ENCODE results near the gene HIVEP1.
A peak's percentile ranks its signal among the peaks of the same experiment; 100 is the strongest.

The HIVEP1 gene

DNA sequence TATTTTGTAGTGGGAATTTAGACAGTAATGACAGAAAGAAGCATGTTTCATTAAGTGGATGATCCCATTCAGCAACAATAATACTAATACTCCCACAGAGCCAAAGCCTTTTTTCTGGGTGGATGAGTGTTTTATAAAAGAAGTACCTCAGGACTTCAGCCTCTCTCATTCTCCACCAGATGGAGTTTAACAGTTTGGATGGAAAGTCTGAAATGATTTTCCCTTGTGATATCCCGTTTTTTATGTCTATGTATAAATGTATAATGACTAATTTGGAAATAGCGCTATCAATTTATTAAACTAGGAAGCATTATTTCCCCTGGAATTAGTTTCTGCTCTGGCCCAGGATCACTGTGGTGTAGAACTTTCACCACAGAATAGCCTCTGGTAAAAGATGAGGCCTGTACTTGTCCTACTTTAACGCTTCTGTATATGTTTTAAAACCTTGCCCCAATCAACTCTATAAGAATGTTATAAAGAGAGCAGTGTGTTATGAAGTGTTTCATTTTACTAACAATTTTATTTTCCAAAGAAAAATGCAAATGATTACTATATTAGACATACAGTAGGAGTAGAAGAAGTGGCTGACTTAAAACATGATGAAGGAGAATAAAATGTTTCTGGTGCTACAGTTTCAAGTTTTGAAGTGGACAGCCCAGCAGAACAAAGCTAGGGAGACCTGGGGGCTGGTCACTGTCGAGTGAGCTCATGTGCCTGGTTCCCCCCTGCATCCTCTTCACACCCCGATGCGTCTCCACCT, 135.6 kb downstream of the HIVEP1 start:
- H3K27ac ChIP-seq: no peak overlapping the region
- no peak for TF ChIP-seq ZFX (IDR thresholded peaks at IDR 0.05)
- TF ChIP-seq, protein P1, sequence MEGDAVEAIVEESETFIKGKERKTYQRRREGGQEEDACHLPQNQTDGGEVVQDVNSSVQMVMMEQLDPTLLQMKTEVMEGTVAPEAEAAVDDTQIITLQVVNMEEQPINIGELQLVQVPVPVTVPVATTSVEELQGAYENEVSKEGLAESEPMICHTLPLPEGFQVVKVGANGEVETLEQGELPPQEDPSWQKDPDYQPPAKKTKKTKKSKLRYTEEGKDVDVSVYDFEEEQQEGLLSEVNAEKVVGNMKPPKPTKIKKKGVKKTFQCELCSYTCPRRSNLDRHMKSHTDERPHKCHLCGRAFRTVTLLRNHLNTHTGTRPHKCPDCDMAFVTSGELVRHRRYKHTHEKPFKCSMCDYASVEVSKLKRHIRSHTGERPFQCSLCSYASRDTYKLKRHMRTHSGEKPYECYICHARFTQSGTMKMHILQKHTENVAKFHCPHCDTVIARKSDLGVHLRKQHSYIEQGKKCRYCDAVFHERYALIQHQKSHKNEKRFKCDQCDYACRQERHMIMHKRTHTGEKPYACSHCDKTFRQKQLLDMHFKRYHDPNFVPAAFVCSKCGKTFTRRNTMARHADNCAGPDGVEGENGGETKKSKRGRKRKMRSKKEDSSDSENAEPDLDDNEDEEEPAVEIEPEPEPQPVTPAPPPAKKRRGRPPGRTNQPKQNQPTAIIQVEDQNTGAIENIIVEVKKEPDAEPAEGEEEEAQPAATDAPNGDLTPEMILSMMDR (conservative IDR thresholded peaks at IDR 0.05): peak; percentile 20

DNA sequence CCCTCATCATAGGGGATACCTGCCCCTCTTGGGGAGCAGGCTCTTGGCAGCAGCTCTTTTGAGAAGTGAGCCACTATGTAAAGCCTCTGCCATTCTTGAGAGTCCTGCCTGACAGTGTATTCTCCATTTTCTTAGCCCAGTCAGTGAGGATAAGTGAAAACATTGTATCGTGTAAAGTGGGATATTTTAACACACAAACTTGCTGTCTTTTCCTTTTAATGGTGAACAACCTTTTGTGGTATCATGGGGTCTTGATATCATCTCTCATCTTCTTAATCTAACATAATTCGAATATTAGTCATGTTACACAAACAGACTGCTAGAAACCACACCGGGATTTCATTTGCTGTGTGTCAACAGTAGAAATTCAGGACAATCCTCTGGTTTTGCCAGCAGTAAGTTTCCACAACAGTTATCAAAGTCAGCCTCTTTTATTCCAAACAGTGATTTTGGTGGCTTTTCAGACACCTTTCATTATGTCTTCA, 136.2 kb downstream of the HIVEP1 start:
- no peak for TF ChIP-seq ZFX (IDR thresholded peaks at IDR 0.05)
- TF ChIP-seq, protein P1 (conservative IDR thresholded peaks at IDR 0.05): no peak
- no peak overlapping the region for H3K27ac ChIP-seq

DNA sequence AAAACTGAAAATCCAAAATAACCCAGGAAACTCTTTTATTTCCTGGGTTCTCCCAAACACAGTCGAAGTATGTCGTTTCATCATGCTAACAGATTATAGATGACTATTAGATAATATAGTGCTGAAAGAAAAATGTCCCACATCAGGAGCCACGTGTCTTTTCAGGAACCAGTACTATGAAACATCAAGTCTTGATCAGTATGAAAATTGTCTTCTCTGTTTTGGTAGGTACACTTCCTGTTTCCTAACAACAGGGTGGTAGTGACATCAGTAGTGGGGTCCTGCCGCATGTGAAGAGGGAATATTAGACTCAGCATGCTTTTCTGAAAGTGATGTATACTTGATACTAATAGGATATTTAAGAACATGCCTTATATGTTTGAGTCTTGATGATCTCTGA, 136.7 kb downstream of the HIVEP1 start:
- H3K27ac ChIP-seq: no peak overlapping the region
- TF ChIP-seq, protein P1 (conservative IDR thresholded peaks at IDR 0.05): no peak
- no peak for TF ChIP-seq ZFX (IDR thresholded peaks at IDR 0.05)

DNA sequence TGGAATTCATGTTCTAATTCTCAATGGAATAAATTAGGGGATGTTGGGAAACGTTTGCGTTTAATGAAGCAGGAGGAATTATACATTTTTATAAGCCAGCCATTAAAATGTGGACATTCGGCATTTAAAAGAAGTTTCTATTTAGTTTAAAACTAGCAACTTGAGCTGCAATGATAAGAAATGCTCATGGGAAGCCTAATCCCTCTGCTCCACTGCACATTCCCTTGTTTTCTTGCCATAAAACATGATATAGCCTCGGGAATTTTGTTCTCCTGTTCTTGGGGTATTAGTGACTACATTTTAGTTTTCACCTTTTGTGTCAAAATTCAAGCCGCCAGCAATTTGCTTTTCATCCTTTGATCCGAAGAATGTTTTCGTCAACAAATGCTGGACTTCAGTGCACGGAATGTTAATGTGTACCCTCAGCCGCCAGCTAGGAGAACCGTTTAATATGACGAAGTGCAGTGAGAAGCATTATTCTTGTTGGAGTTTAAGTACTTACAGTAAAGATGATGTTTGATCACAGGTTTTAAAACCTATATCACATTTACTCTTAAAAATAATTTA, 137.9 kb downstream of the HIVEP1 start:
- TF ChIP-seq ZFX (IDR thresholded peaks at IDR 0.05): no peak
- TF ChIP-seq, protein P1 (conservative IDR thresholded peaks at IDR 0.05): no peak
- no peak overlapping the region for H3K27ac ChIP-seq

DNA sequence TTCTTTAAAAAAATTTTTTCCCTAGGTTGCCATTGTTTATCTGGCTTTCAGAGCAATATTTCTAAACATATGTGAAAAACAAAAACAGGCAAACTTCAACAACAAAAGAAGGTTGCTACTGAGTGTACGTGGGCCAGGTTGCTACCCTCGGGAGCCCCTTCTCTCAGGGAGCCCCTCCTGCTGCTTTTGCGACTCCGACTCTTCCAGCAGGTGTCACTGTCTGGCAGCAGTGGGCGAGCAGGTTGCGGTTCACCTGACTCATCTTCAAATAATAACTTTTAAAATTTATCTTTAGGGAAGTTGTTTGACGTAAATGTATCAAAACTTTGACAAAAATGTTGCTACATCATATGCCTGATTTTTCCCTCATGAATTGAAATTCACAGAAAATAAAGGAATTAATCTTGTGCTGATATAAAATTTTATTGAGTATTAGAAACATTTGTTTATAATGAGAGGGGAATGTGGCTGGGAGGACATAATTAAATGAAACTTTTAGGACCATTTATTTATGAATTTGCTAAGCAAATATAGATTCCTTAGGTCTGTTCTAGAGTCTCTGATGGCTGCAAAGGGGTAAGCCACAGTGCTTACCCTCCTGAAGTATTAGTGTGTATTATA, 138.8 kb downstream of the HIVEP1 start:
- TF ChIP-seq ZFX (IDR thresholded peaks at IDR 0.05): no peak
- TF ChIP-seq, protein P1 (conservative IDR thresholded peaks at IDR 0.05): peak; percentile 88
- no peak overlapping the region for H3K27ac ChIP-seq

DNA sequence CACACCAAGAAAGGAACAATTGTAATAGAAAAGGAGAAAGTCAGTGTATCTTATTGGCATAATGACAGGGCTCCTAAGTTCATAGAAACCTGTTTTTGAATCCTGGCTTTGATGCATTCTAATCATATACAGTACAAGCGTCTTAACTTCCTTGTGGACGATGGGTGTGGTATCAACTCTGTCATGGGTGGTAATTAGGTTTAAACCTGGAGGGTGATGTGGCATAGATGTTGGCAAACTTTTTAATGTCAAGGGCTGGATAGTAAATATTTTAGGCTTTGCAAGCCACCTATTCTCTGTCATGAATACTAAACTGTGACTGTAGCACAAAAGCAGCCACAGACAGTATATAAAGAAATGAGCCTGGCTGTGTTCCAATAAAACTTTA, 139.3 kb downstream of the HIVEP1 start:
- no peak for TF ChIP-seq ZFX (IDR thresholded peaks at IDR 0.05)
- TF ChIP-seq, protein P1 (conservative IDR thresholded peaks at IDR 0.05): no peak

More for the DNA sequence above, 139.3 kb downstream of the HIVEP1 start:
- H3K27ac ChIP-seq: no peak overlapping the region
